ENCODE results near the gene ABLIM2.

The ABLIM2 gene

DNA sequence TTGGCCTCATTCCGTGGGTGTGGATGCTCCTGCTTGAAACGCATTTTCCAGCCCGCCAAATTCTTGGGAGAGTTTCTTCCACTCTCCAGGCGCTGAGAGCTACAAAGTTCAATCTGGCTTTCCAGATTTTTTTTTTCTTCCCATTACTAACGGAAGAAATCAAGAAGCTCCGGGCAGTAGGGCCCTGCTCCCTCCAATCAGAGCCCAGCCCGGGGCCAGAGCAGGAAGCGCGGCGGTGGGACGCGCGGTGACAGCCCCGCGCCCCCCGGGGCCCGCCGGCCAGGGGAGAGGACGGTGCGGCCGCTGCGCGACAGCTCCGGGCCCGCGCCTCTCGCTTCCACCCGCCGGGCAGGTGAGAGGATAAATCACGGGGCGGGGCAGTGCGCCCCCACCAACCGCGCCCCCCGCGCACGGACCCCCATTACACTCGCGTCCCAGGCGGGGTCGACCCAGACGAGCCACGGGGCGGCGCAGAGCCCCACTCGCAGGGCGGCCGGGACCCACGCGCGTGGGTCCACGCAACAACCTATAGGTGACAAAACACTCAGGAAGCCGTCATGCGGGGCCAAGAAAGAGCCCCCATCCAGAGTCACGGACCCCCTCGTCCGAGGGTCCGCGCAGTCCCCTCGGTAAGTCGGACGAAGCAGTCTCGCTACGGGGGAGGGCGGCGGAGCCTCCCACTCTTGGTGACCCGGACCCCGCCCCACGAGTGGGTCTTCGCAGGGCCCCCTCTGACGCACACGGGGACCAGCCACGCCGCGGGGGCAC is 219.8 kb downstream of the ABLIM2 start:
- FAIRE-seq (no peak), DNase-seq (ENCODE audit: insufficient read length, low spot score) (no peak)
- TF ChIP-seq, protein P1, sequence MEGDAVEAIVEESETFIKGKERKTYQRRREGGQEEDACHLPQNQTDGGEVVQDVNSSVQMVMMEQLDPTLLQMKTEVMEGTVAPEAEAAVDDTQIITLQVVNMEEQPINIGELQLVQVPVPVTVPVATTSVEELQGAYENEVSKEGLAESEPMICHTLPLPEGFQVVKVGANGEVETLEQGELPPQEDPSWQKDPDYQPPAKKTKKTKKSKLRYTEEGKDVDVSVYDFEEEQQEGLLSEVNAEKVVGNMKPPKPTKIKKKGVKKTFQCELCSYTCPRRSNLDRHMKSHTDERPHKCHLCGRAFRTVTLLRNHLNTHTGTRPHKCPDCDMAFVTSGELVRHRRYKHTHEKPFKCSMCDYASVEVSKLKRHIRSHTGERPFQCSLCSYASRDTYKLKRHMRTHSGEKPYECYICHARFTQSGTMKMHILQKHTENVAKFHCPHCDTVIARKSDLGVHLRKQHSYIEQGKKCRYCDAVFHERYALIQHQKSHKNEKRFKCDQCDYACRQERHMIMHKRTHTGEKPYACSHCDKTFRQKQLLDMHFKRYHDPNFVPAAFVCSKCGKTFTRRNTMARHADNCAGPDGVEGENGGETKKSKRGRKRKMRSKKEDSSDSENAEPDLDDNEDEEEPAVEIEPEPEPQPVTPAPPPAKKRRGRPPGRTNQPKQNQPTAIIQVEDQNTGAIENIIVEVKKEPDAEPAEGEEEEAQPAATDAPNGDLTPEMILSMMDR (IDR thresholded peaks at IDR 0.05; ENCODE audit: insufficient read depth, missing control alignments): no peak

DNA sequence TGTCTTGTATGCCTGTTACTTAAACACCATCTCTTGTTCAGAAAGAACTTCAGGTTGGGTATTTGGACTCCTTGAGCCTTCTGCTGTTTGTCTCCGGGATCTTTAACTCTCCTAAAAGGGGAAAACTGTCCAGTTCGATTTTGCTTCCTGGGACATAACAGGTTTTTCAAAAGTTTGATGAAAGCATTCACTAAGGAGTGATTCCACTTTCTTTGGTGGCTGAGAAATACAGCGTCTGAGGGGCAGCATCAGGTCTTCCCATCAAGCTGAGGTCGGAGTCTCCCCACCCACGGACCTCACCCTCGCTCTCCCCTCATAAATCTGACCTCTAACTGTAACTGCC is 220.4 kb downstream of the ABLIM2 start:
- DNase-seq (ENCODE audit: insufficient read length, low spot score) (no peak), FAIRE-seq (no peak)
- TF ChIP-seq, protein P1 (IDR thresholded peaks at IDR 0.05; ENCODE audit: insufficient read depth, missing control alignments): no peak

DNA sequence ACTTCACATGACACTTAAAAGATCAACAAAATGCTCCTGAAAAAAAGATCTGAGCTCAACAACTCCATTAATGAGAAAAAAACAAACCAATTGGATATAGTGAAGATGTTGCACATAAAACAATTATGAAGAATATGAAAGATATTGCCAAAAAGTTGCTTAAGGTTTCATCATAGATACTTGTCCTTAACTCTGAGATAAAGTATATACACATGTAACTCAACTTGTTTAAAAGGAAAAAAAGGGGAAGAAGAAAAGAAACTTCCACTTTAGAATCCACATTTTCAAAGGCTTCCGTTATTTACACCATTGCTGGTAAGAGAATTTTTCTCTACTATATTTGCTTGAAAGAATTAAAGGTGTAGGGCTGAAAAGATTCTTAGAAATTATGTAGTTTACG is 221.6 kb downstream of the ABLIM2 start:
- DNase-seq (ENCODE audit: insufficient read length, low spot score): no peak
- FAIRE-seq: no peak
- TF ChIP-seq, protein P1 (IDR thresholded peaks at IDR 0.05; ENCODE audit: insufficient read depth, missing control alignments): no peak

DNA sequence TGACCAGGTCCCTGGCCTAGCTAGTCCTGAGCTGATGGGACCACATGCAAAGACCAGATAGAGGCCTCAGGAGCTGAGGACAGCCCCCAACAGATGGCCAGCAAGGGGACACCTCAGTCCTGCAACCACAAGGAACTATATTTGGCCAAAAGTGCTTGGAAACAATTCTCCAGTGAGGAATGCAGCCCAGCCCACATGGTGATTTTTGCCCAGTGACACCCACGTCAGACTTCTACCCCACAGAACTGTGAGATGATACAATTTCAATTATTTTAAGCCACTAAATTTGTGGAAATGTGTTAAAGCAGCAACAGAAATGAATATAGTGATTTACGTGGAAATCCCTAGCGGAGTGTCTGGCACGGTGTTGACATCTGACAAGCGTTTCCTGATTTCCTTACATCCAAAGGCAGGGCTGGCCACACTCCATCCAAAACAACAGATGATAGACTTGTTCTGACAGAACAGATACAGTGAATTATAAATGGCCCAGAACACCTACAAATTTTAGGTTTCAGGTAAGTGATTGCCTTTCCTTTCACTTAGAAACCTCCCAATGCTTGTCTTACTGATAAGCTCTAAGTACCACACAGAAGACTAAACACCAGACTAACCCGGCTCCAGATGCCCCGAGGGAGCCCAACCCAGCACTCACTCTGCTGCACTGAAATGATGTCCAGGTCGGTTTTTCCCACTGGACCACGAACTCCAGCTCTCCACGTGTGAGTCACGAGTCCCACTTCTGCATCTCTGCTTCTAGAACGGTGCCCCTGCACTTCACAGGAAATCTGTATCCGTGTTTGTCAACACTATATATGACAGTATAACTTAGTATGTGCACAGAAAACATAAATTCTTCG is 224.7 kb downstream of the ABLIM2 start:
- TF ChIP-seq, protein P1 (IDR thresholded peaks at IDR 0.05; ENCODE audit: insufficient read depth, missing control alignments): no peak
- DNase-seq (ENCODE audit: insufficient read length, low spot score): no peak
- FAIRE-seq: no peak

DNA sequence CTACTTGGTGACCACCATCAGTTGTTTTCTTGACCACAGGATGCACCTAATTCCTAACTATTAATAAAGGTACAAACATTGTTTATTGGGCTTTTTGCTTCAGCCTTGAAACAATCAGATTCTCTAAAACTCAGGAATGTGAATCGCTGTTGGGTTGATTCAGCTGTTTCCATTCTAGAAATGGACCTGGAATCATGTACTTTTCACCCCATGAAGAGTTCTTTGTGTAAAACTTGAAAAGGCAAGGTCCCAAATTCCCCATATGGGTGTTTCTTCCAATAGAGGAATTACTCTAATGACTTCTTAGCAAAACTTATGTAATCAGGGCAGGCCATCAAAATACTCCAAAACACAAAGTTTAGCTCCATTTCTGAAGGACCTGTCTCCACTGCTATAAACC is 226.3 kb downstream of the ABLIM2 start:
- TF ChIP-seq, protein P1 (IDR thresholded peaks at IDR 0.05; ENCODE audit: insufficient read depth, missing control alignments): no peak
- DNase-seq (ENCODE audit: insufficient read length, low spot score) (no peak), FAIRE-seq (no peak)

DNA sequence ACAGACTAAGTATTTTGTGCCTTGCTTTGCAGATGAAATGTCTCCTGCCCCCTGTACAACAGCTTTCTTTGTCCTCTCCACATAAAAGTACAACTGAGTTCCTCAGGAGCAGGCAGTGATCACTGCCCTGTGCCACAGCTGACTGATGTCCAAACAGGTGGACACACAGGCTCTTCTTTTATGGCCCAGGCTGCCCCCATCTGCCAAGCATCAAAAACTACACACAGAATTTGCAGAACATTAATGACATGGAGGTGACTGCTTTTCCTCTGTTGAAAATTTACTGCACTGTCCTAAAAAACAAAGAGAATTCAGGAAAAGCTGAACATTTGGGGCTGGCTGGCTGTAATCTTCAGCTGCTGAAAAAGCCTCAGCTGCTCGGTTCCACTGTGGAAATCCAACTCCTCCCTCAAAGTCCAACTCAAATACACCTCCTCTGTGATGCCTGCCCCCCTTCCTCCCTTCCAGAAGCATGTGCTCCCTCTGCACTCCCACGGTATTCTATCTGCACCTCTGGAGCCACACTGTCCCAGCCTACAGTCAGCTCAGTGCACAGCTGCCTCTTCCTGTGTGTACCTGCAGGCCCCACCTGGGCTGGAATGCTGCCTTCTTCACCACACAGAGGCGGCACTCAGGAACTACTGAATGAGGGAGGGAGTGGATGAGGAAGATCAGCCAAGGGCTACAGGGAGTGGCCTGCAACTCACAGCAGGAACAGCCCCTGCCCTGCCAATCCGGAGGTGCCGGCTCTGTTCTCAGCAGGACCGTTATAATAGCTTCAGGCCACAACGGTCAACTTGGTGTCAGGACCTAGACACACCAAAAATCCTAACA is 229.3 kb downstream of the ABLIM2 start:
- FAIRE-seq (no peak), DNase-seq (ENCODE audit: insufficient read length, low spot score) (no peak)
- TF ChIP-seq, protein P1 (IDR thresholded peaks at IDR 0.05; ENCODE audit: insufficient read depth, missing control alignments): peak; percentile 38

Measured in D721Med (cell line).